SW 1271 (cell line): ENCODE measurements around the gene RNF25.

ENCODE experiments used
- DNase-seq, 2 experiments: peaks; one replicate each; lab custom pipeline; 2025; lab: John Stamatoyannopoulos, UW

The RNF25 gene

DNA sequence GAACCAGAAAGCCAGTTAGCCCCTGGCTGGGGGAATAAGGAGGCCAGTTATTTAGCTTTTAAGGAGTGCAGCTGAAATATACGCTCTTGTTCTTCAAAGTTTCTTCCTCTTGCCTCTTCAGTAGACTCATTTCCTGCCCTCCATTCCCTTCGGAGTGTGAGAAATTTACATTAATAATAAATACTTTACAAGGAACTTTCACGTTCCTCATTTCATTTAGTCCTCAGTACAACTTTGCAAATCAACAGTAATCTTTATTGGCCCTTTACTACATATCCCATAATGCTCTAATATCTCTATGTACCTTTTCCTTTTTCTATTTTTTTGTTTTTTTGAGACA, 48.5 kb downstream of the RNF25 start:
- no peak for DNase-seq

DNA sequence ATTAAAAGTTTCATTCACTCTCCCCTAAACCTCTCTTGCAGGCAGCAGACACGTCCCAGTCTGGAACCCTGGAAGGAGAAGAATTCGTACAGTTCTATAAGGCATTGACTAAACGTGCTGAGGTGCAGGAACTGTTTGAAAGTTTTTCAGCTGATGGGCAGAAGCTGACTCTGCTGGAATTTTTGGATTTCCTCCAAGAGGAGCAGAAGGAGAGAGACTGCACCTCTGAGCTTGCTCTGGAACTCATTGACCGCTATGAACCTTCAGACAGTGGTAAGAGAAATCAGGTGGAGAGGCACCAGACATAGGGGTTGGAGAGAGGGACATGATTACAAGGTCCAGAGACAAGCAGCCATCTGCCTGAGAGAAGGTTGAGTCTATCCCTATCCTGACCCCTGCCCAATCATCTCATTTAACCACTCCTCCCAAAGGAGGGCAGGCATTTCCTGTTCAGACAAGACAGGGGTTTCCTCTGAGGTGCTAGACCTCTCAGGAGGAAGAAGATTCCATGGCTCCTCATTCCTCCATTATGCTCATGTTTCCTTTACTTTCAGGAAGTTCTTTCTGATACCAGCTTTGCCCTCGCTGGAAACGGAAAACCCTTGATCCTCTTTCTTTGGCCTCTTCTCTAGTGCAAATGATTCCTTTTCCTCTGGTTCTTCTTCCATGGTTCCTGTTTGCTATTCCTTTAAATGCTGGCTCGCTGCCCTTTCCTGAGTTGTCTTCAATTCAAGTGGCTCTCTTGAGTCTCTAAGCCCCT, 49.0 kb downstream of the RNF25 start:
- no peak for DNase-seq

DNA sequence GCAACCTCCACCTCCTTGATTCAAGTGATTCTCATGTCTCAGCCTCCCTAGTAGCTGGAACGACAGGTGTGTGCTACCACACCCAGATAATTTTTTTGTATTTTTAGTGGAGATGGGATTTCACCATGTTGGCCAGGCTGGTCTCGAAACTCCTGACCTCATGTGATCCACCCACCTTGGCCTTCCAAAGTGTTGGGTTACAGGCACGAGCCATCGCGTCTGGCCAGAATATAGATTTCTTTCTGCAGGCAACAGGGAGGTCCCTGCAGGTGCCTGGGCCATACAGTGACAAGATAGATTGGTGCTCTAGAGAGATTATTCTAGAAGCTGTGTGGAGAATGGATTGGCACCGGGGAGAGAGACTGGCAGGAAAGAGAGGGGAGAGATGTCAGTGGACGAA, 50.8 kb downstream of the RNF25 start:
- DNase-seq = no peak

GRCh38 chr2:218618102-218618860, 53.5 kb downstream of the RNF25 start:
- no peak for DNase-seq

- DNase-seq = no peak
Measured at GRCh38 chr2:218615868-218616315, 55.9 kb downstream of the RNF25 start.
